Cardiac fibroblast (primary cell): ENCODE data around the gene FAM193B.

Experiments
- DNase-seq, 2 donors: peaks; one replicate each; pipeline versions ENCODE4 v3.0.0 to v3.0.0-alpha.2; 2010; ENCODE audit warnings: low read depth in 2 of 2
- H3K4me3 ChIP-seq, 2 donors: replicated peaks in 1 of 2; 1 replicate in 1 of 2; 2 replicates in 1 of 2; pipeline ENCODE4 v1.5.1; 2011; ENCODE audit warnings: low read depth in 2 of 2, low read length in 2 of 2, mild to moderate bottlenecking in 2 of 2, moderate library complexity in 1 of 2
- CTCF ChIP-seq: IDR thresholded peaks from one replicate; pipeline ENCODE4 v1.5.1; 2011; ENCODE audit warnings: low read depth, mild to moderate bottlenecking, low read length, inconsistent platforms

The FAM193B gene

GRCh38 chr5:177491983-177492746 is 62.2 kb downstream of the FAM193B start:
- no peak for DNase-seq
- no peak for TF ChIP-seq CTCF
- no peak overlapping the region for H3K4me3 ChIP-seq

- H3K4me3 ChIP-seq: no peak overlapping the region
- peak; percentile 39 to 49 for DNase-seq
- TF ChIP-seq CTCF: peak; percentile 27
These were observed 62.9 kb downstream of the FAM193B start for GRCh38 chr5:177491429-177491945.

- no peak overlapping the region for H3K4me3 ChIP-seq
- TF ChIP-seq CTCF: no peak
These were observed 63.4 kb downstream of the FAM193B start for GRCh38 chr5:177490992-177491391.

GRCh38 chr5:177490311-177490991 is 63.9 kb downstream of the FAM193B start:
- no peak for DNase-seq
- no peak for TF ChIP-seq CTCF
- no peak overlapping the region for H3K4me3 ChIP-seq

More at GRCh38 chr5:177490992-177491391, 63.4 kb downstream of the FAM193B start:
- no peak for DNase-seq

GRCh38 chr5:177489119-177489716 is 65.1 kb downstream of the FAM193B start:
- H3K4me3 ChIP-seq: no peak overlapping the region
- no peak for DNase-seq
- no peak for TF ChIP-seq CTCF

GRCh38 chr5:177487975-177488374 is 66.4 kb downstream of the FAM193B start:
- no peak for TF ChIP-seq CTCF
- no peak overlapping the region for H3K4me3 ChIP-seq
- DNase-seq: no peak
